SK-N-SH treated with all-trans-retinoic acid at 6 μM for 48 hours (cell line): ENCODE data around the gene BCL2L13.

Experiments
- ARNTL ChIP-seq: fragments of 450-650 bp; formaldehyde crosslinking; IDR thresholded peaks from 2 replicates; pipeline ENCODE4 v1.5.0; 2020; ENCODE audit warnings: low read depth, mild to moderate bottlenecking, moderate library complexity, borderline replicate concordance
- CSDC2 ChIP-seq: fragments of 250-450 bp; sonication (Bioruptor Pico); IDR thresholded peaks from 2 replicates; pipeline ENCODE4 v1.5.0; 2020; ENCODE audit warnings: mild to moderate bottlenecking, moderate library complexity
- PATZ1 ChIP-seq: fragments of 250-450 bp; sonication (Bioruptor Pico); IDR thresholded peaks from 2 replicates; pipeline ENCODE4 v1.8.0; 2020; ENCODE audit warnings: mild to moderate bottlenecking, moderate library complexity, borderline replicate concordance
- POU6F1 ChIP-seq: fragments of 250-450 bp; sonication (Bioruptor Pico); IDR thresholded peaks from 2 replicates; pipeline ENCODE4 v1.8.0; 2021; ENCODE audit warnings: low read depth, mild to moderate bottlenecking, moderate library complexity, borderline replicate concordance
- PPARA ChIP-seq: fragments of 250-450 bp; sonication (Bioruptor Pico); IDR thresholded peaks from 2 replicates; pipeline ENCODE4 v1.5.0; 2020; ENCODE audit warnings: mild to moderate bottlenecking, borderline replicate concordance
- RARB ChIP-seq: fragments of 250-450 bp; sonication (Bioruptor Pico); IDR thresholded peaks from 2 replicates; pipeline ENCODE4 v1.8.0; 2021; ENCODE audit warnings: mild to moderate bottlenecking, moderate library complexity
- SNAI2 ChIP-seq: fragments of 250-450 bp; sonication (Bioruptor Pico); IDR thresholded peaks from 2 replicates; pipeline ENCODE4 v1.5.0; 2020; ENCODE audit warnings: mild to moderate bottlenecking, moderate library complexity
- ZFP3 ChIP-seq: fragments of 250-450 bp; sonication (Bioruptor Pico); IDR thresholded peaks from 2 replicates; pipeline ENCODE4 v1.5.0; 2020; ENCODE audit warnings: mild to moderate bottlenecking, moderate library complexity

GRCh38 chr22:17729561-17729960 lies 91.0 kb downstream of the BCL2L13 start:
- TF ChIP-seq CSDC2 (CRISPR knock-in tag) (no peak), PATZ1 (CRISPR knock-in tag) (no peak), POU6F1 (no peak), ZFP3 (CRISPR knock-in tag) (no peak), PPARA (CRISPR knock-in tag) (no peak), SNAI2 (CRISPR knock-in tag) (no peak), RARB (CRISPR knock-in tag) (no peak), ARNTL (CRISPR knock-in tag) (no peak)
